ENCODE measurements around the gene PTPN22. TPM values are rescaled to one million over a fixed set of nuclear protein-coding genes. Genes with fewer than 3 reads are reported as not detected.

Gene PTPN22
- total RNA-seq, 2 experiments from 2014 or later: 28.3 to 30.2 TPM

DNA sequence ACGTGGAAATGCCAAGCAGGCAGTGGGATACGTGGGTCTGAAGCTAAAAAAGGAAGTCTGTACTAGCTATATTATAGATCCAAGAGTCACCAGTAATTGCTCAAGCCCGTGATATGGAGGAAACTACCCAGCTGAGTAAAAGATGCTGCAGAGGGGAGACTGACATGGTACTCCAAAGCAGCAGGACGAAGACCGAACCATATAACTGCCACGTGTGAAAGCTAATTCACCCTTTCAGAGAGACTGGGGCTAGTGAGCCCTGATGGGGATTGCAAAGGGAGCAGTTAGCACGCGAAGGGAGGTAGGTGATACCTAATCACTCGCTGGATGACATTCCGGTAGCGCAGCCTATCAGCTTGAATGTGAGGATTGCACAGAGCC lies 32.8 kb upstream of the PTPN22 start:
- peaks cover 56% of the 10 kb centered on the region for H3K4me1 Mint-ChIP-seq (ENCODE audit: low read depth)
- ATAC-seq (ENCODE audit: poor library complexity): peak; percentile 52

DNA sequence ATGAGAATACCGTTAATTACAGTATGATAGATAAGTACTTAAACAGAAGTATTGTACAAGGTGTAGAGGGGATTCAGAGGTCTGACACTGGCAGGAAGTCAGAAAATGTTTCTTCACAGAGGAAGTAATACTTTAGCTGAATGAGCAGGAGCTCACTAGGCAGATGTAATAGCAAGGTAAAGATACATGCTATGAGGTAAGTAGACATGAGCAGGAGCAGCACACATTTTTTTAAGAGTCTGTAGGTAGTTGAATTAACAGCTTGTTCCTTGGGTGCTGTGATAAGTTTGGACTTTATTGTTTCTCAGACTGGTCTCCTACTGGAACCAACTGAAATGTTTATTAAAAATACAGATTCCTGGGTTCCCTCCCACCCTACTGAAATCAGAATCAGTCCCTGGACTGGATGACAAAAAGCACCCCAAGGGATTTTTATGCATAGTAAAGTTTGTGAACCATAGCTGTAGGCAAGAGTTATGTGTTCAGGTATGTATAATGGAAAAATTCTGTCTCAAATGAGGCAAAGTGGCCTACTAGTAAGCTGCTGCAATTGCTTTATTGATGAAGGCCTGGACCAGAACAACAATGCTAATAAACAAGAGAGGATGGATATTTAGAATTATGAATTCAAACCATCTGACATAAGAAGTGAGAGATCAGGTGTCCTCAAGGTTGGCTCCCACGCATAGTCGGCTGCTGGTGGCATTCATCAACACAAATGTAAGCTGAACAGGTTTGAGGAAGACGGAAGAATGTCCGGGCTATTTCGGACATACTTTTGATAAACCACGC lies 32.2 kb upstream of the PTPN22 start:
- TF ChIP-seq, protein P1, sequence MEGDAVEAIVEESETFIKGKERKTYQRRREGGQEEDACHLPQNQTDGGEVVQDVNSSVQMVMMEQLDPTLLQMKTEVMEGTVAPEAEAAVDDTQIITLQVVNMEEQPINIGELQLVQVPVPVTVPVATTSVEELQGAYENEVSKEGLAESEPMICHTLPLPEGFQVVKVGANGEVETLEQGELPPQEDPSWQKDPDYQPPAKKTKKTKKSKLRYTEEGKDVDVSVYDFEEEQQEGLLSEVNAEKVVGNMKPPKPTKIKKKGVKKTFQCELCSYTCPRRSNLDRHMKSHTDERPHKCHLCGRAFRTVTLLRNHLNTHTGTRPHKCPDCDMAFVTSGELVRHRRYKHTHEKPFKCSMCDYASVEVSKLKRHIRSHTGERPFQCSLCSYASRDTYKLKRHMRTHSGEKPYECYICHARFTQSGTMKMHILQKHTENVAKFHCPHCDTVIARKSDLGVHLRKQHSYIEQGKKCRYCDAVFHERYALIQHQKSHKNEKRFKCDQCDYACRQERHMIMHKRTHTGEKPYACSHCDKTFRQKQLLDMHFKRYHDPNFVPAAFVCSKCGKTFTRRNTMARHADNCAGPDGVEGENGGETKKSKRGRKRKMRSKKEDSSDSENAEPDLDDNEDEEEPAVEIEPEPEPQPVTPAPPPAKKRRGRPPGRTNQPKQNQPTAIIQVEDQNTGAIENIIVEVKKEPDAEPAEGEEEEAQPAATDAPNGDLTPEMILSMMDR (IDR thresholded peaks at IDR 0.05): no peak
- Histone ChIP-seq H3K27me3 (ENCODE audit: control insufficient read depth in 1 of 2, insufficient read depth in 2 of 2, low read length in 2 of 2) (no peaks in the 10 kb centered on the region), H3K36me3 (ENCODE audit: insufficient read depth, low read length) (peaks cover 37% of the 10 kb centered on the region), H3K9me3 (ENCODE audit: control insufficient read depth in 1 of 2, insufficient read depth in 1 of 2, low read length in 2 of 2) (no peaks in the 10 kb centered on the region), H3K4me1 (ENCODE audit: insufficient read depth, low read length) (peaks cover 46% of the 10 kb centered on the region), H3K4me3 (ENCODE audit: low read length) (peak overlapping the region; percentile 96), H3K27ac (ENCODE audit: low read depth in 1 of 2, low read length in 2 of 2) (peak overlapping the region; percentile 86 to 89)
- no peak for ATAC-seq (ENCODE audit: poor library complexity)
- Mint-ChIP-seq H3K4me1 (ENCODE audit: low read depth) (peaks cover 59% of the 10 kb centered on the region), H3K9me3 (no peaks in the 10 kb centered on the region), H3K4me3 (peak overlapping the region; percentile 99), H3K27ac (peak overlapping the region; percentile 98), H3K36me3 (ENCODE audit: low read depth) (peaks cover 67% of the 10 kb centered on the region), H3K27me3 (no peaks in the 10 kb centered on the region)
- ChIA-PET POLR2A (interaction anchor here (0.6 to 5.3 kb wide), 28 partner anchors 8 to 1284 kb away, joined by 3 to 256 read pairs (median 6); partner anchors contain the start of genes CAPZA1, CSDE1, HIPK1 and LRIG2), CTCF (interaction anchor here (0.9 to 6.1 kb wide), 15 partner anchors 18 to 831 kb away, joined by 3 to 60 read pairs (median 4); partner anchors contain the start of genes HIPK1 and LRIG2)
- DNase-seq: peak in 3 of 14 experiments; percentile 12 to 40 (median 18)
- intact Hi-C loops (cut with DNase I, micrococcal nuclease): loop anchor here in 1 of 2 experiments (2.0 kb wide), 1 partner anchor 89 kb away; no protein-coding TSS in a partner anchor

More for the DNA sequence above, 32.8 kb upstream of the PTPN22 start:
- H3K27ac ChIP-seq (ENCODE audit: low read depth in 1 of 2, low read length in 2 of 2): peak overlapping the region; percentile 86 to 89
- H3K36me3 Mint-ChIP-seq (ENCODE audit: low read depth): peaks cover 64% of the 10 kb centered on the region
- CTCF ChIA-PET: interaction anchor here (0.9 to 6.1 kb wide), 15 partner anchors 18 to 831 kb away, joined by 3 to 60 read pairs (median 4); partner anchors contain the start of genes HIPK1 and LRIG2
- no peaks in the 10 kb centered on the region for H3K9me3 ChIP-seq (ENCODE audit: control insufficient read depth in 1 of 2, insufficient read depth in 1 of 2, low read length in 2 of 2)
- peak overlapping the region; percentile 99 for H3K4me3 Mint-ChIP-seq
- no peaks in the 10 kb centered on the region for H3K27me3 ChIP-seq (ENCODE audit: control insufficient read depth in 1 of 2, insufficient read depth in 2 of 2, low read length in 2 of 2)
- TF ChIP-seq, protein P1 (IDR thresholded peaks at IDR 0.05): no peak
- H3K27me3 Mint-ChIP-seq: no peaks in the 10 kb centered on the region
- H3K9me3 Mint-ChIP-seq: no peaks in the 10 kb centered on the region
- POLR2A ChIA-PET: interaction anchor here (0.6 to 5.3 kb wide), 28 partner anchors 9 to 1285 kb away, joined by 3 to 256 read pairs (median 6); partner anchors contain the start of genes CAPZA1, CSDE1, HIPK1 and LRIG2
- H3K27ac Mint-ChIP-seq: peak overlapping the region; percentile 98
- H3K4me1 ChIP-seq (ENCODE audit: insufficient read depth, low read length): peaks cover 46% of the 10 kb centered on the region
- H3K36me3 ChIP-seq (ENCODE audit: insufficient read depth, low read length): peaks cover 37% of the 10 kb centered on the region
- peak in 2 of 14 experiments; percentile 52 to 53 for DNase-seq
- H3K4me3 ChIP-seq (ENCODE audit: low read length): peak overlapping the region; percentile 96
- intact Hi-C loops (cut with DNase I, micrococcal nuclease): loop anchor here in 1 of 2 experiments (2.0 kb wide), 1 partner anchor 89 kb away; no protein-coding TSS in a partner anchor

DNA sequence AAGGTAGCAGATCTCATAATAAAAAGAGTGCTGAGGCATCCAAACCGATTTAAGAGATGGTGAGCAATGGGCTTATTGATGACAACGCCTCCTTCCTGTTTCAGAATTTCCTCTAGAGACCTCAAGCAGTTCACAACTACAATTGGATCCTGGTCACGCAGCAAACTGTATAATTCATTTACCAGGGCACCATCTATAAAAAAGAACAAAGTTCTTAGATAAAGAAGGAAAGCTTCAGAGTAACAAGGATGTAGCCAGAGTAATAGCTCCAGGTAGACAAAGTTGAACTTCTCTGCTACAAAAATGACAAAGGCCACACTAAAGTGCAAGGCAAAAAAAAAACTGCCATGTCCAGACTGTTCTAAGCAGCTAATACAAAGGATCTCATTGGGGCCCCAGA lies 29.7 kb upstream of the PTPN22 start:
- Mint-ChIP-seq H3K27ac (no peak overlapping the region), H3K4me1 (ENCODE audit: low read depth) (peaks cover 64% of the 10 kb centered on the region), H3K27me3 (no peaks in the 10 kb centered on the region), H3K4me3 (no peak overlapping the region), H3K36me3 (ENCODE audit: low read depth) (peaks cover 81% of the 10 kb centered on the region), H3K9me3 (no peaks in the 10 kb centered on the region)
- no peak overlapping the region for H3K4me3 ChIP-seq (ENCODE audit: low read length)
- ATAC-seq (ENCODE audit: poor library complexity): no peak
- intact Hi-C loops (cut with DNase I, micrococcal nuclease): no loop called here
- no peaks in the 10 kb centered on the region for H3K9me3 ChIP-seq (ENCODE audit: control insufficient read depth in 1 of 2, insufficient read depth in 1 of 2, low read length in 2 of 2)
- H3K4me1 ChIP-seq (ENCODE audit: insufficient read depth, low read length): peaks cover 39% of the 10 kb centered on the region
- H3K27ac ChIP-seq (ENCODE audit: low read depth in 1 of 2, low read length in 2 of 2): no peak overlapping the region
- POLR2A ChIA-PET: interaction anchor here (1.0 to 1.2 kb wide), 3 partner anchors 28 to 89 kb away, joined by 3 to 5 read pairs (median 3); partner anchors contain the start of genes HIPK1 and RSBN1
- peaks cover 50% of the 10 kb centered on the region for H3K36me3 ChIP-seq (ENCODE audit: insufficient read depth, low read length)
- CTCF ChIA-PET: interaction anchor here (1.1 to 6.1 kb wide), 4 partner anchors 13 to 66 kb away, joined by 3 to 60 read pairs (median 4); partner anchors contain the start of gene HIPK1
- no peaks in the 10 kb centered on the region for H3K27me3 ChIP-seq (ENCODE audit: control insufficient read depth in 1 of 2, insufficient read depth in 2 of 2, low read length in 2 of 2)
- DNase-seq: peak in 1 of 14 experiments; percentile 25
- TF ChIP-seq, protein P1 (IDR thresholded peaks at IDR 0.05): no peak
